Fibroblast of skin of left biceps (primary cell): Measurements from ENCODE around the gene CUX1.
"Not testable (repeated sequence)": the region's sequence is repeated elsewhere in the genome, so short reads cannot be mapped to it uniquely, and the experiment has no call there.

Source experiments
- DNase-seq, 2 experiments: peaks; one replicate each; pipeline ENCODE4 v3.0.0-alpha.2; 2013; ENCODE audit warnings: low read depth in 2 of 2

Gene CUX1

GRCh38 chr7:101792682-101793071, 24.7 kb upstream of the CUX1 start:
- DNase-seq: not testable (repeated sequence)

- no peak for DNase-seq
Measured at GRCh38 chr7:101795461-101795860, 22.0 kb upstream of the CUX1 start.

- DNase-seq: not testable (repeated sequence)
Measured at GRCh38 chr7:101798173-101798572, 19.3 kb upstream of the CUX1 start.

- no peak for DNase-seq
Measured at GRCh38 chr7:101803203-101804087, 14.0 kb upstream of the CUX1 start.

GRCh38 chr7:101804088-101804963, 13.1 kb upstream of the CUX1 start:
- no peak for DNase-seq

- DNase-seq: no peak
Measured at GRCh38 chr7:101804967-101805366, 12.5 kb upstream of the CUX1 start.

GRCh38 chr7:101812595-101812994, 4.8 kb upstream of the CUX1 start:
- DNase-seq: no peak

GRCh38 chr7:101813402-101814019, 3.9 kb upstream of the CUX1 start:
- no peak for DNase-seq

GRCh38 chr7:101814081-101814990, 3.1 kb upstream of the CUX1 start:
- no peak for DNase-seq

- no peak for DNase-seq
Measured at GRCh38 chr7:101814991-101815825, 2.2 kb upstream of the CUX1 start.

GRCh38 chr7:101815826-101816594, 1.4 kb upstream of the CUX1 start:
- peak; percentile 49 to 52 for DNase-seq

- DNase-seq: no peak
Measured at GRCh38 chr7:101816595-101817470, 593 bp upstream of the CUX1 start.

GRCh38 chr7:101818287-101819071, 1.1 kb downstream of the CUX1 start:
- DNase-seq: no peak

- no peak for DNase-seq
Measured at GRCh38 chr7:101819183-101819582, 1.8 kb downstream of the CUX1 start.

GRCh38 chr7:101819913-101820522, 2.6 kb downstream of the CUX1 start:
- DNase-seq: no peak

- peak; percentile 33 to 49 for DNase-seq
Measured at GRCh38 chr7:101820703-101821102, 3.3 kb downstream of the CUX1 start.

GRCh38 chr7:101822632-101823031, 5.2 kb downstream of the CUX1 start:
- not testable (repeated sequence) for DNase-seq
